OCI-LY3 (cell line): ENCODE data around the gene MYLK.

Experiments used
- CTCF ChIP-seq: fragments of 200-600, 300-600 bp; sonication (generic); IDR thresholded peaks from 2 replicates; pipeline ENCODE4 v1.5.1; 2014; ENCODE audit warnings: antibody characterized with exemption, low read length, low read depth
- EZH2phosphoT487 ChIP-seq: fragments of 200-600 bp; shearing (Covaris generic); IDR thresholded peaks from 2 replicates; pipeline ENCODE4 v1.6.1; 2018; ENCODE audit warnings: antibody characterized with exemption, mixed run types, low read depth

DNA sequence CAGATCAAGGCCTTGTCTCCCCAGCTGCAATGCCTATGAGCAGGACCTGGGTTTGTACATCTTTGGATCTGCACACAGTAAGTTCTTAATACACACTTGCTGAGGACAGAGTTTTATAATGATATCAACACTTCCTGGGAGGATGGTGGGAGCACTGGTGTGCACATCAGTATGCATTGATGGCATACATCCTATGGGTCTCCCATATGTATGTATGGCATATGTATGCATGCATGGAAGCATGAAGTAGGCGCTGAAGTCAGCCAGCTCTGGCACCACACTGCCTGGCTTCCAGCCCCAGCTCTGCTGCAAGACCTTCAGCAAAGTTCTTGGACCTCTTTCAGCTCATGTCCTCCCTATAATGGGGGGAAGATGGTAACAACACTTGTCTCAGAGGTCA is 68.2 kb downstream of the MYLK start:
- no peak for TF ChIP-seq CTCF
- TF ChIP-seq EZH2phosphoT487: no peak
